Measurements from ENCODE around the gene MROH9.
"Not testable (repeated sequence)": the region's sequence is repeated elsewhere in the genome, so short reads cannot be mapped to it uniquely, and the experiment has no call there.

Gene MROH9, protein sequence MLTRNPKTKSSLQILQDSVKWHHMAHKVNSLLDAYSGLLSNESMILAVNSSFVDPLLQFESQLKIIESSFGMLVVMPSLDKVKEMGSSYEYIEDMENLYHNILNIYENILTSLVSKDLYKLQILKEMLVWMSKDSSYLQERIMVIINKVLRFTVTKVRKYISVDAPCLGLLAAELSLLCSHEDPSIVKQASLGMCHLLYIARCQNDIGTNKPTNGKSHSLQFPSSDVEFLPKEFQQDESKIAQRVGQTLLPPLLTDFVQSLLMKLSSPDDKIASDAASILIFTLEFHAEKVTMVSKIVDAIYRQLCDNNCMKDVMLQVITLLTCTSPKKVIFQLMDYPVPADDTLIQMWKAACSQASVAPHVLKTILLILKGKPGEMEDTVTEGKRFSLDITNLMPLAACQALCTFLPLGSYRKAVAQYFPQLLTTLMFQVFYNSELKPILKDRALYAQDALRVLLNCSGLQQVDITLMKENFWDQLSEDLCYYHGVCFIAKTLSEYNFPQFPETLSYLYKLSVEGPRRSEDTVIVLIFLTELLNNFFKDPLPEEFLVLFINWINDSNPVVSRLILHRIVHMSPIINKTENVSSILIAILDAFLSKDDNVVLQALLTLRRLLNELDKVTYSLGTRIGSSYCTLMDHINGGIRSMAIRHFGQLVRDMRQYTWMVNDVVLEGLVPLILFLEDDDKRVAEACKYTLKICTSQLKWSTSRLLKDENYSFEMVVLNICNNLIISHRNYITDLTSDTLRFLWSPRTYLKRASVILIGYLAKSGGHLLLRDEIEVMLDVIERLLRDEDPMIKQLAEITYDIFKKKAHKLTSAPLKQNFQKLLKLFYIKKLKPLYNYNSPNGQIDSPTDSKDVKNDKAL

DNA sequence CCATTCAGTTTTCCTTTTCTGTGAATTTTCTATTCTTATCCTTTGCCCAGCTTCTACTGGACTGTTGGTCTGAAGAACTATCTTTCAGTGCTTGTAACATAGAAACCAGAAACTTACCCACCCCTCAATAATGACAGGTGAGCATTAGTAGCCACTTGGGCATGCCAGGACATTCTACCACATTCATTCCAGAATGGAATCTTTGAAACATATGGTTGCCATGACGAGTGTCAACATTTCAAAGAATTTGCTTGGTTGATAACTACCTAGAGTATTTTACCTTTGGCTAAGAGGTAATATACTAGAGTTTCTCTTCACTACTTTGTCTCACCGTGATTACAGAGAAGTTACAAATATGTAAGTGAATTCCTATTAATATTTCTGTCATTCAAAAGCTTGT, at the start of gene MROH9:
TSS of gene MROH9 (plus strand) at position 304 of the 400 bp plus-strand sequence. CDS start 10,023 bp downstream, outside the sequence.
- DNase-seq, result no peak

DNA sequence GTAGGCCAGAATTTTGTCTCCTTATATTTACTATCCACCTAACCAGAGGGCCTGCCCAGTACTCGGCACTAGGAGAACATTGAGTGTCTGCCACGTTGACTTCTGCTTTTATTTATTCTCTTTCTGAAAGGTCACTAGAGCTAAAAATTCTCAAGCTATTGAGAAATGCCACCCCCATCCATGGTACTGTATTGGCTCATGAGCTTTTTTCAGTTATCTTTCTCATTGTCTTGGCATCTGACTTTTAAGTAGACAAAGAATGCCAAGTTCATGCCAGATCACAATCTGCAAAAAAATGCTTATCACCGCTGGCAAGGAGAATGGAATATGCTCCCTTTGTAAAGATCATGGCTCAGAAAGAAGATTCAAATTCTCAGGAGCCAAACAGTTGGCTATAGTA, 49.8 kb upstream of the MROH9 start:
- DNase-seq, result no peak

DNA sequence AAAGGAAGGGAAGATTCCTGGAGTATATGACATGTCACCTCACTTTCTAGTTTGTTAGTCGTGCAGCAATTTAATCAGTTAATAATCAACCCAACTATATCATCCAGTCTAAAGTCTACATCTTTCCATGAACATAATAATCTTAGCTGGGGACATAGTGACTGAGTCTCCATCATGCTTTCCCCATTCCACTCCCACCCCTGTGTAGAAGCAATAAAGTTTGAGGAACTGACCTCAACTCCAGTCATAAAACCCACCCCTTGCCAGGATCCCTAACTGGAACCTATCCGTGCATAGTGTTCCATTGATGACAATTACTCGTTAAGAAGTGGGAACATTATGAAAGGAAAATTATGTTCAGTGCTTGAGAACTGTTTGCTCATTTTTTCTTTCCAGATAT, 48.9 kb upstream of the MROH9 start:
- no peak for DNase-seq

DNA sequence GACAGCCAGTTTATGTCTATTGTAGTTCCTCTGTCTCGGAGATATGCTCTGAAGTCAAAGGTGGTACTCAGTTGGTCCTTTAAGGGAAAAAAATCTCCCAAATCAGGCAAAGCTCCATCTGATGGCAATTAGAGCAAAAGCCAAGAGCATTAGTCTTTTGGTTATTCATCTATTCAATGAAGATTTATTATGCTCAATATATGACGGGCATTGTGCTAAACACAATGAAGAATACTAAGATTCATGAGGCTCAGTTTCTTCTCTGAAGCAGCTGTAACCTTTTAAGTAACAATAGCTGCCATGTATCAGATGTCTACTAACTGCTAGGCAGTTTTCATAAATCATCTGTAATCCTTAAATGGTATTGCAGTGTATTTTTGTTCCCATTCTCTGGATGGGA, 47.6 kb upstream of the MROH9 start:
- no peak for DNase-seq

DNA sequence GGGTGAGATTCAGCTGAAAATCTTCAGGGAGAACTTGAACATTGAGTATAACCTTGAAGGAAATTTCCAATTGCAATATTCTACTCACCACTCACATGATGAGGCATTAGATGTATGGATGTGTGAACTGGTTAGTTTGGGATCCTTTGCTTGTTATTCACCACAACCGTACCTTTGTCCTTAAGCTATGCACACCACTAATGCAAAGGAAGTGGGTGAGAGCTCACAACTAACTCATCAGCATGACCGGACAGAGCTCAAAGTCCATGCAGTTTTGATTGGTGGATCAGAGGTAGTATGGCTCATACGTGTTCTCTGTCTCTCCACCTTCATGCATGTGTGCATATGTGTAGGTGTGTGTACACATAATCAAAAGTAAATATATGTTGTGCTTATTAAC, 43.5 kb upstream of the MROH9 start:
- no peak for DNase-seq

DNA sequence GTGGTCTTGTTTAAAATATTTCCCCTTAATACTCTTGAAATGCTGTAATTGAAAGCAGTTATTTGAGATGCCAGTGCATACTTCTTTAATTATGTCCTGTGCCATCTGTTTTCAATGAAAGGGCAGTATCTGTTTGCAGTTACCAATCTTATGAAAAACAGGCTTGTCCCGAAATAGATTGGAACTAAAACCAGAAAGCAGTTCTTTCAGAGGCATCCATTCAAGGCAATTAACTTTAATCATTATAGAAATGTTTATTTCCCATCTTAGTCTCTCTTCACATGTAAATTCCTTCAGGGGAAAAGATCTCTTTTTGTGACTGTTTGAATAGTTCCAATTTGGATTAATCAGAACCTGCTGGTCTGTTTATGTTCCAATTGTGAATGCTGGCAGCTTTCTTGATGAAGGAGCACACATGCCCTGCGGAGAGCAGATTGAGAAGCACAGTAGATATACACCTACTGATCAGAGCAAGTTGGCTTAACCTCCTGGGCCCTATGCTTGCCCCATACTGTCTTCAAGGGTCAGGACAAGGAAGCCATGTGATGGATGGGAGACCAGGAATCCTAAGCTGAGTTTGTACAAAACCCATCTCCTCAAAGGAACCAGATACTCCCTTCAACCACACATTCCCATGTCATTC, 41.6 kb upstream of the MROH9 start:
- no peak for DNase-seq

DNA sequence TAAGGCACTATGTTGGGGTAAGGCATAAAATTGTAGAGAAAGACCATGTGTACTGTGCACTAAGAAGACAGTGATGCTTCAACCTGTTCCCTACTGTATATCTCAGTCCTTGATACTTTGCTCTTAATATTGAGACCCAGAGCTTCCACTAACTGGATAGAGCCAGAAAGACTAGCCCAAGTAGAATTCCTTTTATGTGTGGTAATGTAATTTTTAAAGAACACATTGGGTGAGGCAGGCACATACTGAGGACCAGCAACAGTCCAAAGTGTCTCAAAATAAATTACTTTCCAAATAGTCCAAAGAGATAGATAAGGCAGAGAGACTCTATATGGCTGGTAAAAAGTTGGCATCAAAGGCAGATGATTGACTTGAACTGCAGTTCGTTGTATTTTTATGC, 31.4 kb upstream of the MROH9 start:
- no peak for DNase-seq

DNA sequence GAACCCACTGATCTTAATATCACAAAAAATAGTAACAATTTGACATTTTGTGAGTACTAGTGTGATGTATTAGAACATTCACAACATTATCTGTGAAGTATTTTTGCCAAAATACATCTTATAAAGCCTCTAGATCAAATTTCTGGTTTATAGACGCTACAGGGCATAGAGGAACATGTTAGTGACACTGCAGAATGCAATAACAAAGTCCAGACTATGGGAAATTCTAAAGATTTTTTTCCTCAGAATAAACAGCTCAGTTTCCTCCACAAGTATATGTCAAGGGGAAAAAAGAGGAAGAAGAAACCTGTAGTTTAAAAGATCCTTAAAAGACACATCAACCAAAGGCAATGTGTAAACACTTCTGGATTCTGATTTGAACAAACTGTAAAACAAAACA, 26.4 kb upstream of the MROH9 start:
- no peak for DNase-seq

DNA sequence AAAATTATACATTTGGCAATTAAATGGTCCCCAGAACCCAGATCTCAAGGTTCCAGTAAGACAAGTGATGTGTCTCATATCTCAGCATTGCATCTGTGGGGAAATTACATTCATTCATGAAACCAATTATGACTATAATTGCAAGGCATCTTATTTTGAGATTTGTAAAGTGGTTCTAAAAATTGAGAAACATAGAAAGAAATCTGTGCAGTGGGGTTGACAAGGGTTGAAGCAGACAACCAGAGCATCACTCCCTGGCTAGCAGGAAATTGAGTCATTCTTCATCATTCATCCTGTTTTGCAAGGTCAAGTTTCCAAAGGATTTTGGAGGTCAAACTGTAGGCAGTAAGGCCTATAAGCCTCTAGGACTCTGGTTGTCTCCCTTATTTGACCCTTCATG, 25.1 kb upstream of the MROH9 start:
- no peak for DNase-seq

DNA sequence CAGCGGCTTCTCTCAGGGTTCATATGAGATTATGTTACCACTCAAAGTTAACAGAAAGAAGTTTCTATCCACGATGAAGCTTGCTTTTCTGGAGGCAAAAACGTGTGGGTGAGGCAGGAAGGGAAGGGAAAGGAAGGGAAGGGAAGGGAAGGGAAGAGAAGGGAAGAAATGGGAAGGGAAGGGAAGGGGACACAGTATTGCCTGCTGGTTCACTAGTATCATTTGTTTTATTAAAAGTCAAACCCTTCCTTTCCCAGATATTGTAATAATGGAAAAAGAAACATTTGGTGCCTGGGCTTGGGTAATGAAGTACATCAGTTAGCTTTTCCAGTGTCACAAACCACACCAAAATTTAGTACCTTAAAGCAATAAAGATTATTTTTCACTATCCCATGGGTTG, 18.0 kb upstream of the MROH9 start:
- no peak for DNase-seq

DNA sequence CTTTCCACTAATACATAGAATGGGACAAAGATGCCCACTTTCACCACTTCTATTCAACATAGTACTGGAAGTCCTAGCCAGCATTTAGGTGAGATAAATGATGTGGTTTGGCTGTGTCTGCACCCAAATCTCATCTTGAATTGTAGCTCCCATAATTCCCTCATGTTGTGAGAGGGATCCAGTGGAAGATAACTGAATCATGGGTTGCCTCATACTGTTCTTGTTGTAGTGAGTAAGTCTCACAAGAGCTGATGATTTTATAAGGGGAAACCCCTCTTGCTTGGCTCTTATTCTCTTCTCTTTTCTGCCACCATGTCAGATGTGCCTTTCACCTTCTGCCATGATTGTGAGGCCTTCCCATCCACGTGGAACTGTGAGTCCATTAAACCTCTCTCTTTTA, 10.7 kb upstream of the MROH9 start:
- not testable (repeated sequence) for DNase-seq

DNA sequence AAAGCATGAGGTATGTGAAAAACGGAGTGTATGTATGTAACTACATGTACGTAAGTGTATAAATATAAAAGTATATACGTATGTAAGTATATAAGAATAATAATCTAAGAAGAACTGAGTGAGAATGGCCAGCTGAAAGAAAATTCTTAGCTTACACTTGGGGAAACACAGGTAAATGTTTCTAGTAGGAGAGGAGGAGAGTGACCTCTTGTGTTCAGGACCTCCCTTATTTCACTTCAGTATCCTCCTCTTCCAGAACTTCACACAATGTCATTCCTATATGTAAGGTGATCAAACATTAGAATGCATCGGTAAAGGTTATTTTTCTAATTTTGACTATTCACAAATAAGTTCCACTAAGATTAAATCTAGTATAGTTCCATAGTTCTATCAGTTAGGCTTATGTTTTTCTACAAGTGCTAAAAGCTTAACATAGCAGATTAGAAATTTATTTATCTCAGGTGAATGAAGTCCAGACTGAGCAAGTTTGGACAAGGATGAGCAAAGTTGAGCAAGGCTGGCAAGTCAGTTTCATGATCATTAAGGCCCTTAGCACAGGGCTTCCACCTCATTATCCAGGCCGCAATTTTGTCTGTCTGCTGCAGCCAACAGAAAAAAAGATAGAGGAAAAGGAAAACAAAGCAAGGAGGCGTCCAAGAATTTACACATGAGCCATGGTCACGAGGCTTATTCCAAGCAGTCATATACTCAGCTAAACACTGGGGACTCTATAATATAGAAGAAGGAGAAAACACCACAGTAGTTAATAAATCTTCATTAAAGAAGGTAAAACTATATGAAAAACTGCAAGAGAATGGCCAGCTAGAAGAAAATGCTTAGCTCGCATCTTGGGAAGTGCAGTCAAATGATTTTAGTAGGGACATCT, 7.1 kb upstream of the MROH9 start:
- DNase-seq, result no peak

DNA sequence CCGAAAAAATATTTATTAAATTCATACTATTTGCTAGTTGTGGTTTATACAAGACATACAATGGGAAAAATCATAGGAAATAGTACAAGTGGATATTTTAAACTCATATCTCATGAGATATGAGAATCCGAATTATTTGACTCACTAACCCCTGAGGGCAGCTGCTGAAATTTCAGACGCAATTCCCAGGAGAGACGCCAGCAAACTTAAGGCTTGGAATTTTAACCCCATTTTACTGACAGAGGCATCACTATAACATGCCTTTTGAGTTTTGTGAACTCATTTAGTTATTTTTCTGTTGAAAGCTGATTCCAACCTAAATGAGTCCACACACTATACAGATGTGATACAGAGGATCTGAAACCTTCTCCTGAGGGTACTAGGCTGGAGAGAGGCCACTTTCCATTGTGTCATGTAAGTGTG, 5.9 kb upstream of the MROH9 start:
- no peak for DNase-seq

DNA sequence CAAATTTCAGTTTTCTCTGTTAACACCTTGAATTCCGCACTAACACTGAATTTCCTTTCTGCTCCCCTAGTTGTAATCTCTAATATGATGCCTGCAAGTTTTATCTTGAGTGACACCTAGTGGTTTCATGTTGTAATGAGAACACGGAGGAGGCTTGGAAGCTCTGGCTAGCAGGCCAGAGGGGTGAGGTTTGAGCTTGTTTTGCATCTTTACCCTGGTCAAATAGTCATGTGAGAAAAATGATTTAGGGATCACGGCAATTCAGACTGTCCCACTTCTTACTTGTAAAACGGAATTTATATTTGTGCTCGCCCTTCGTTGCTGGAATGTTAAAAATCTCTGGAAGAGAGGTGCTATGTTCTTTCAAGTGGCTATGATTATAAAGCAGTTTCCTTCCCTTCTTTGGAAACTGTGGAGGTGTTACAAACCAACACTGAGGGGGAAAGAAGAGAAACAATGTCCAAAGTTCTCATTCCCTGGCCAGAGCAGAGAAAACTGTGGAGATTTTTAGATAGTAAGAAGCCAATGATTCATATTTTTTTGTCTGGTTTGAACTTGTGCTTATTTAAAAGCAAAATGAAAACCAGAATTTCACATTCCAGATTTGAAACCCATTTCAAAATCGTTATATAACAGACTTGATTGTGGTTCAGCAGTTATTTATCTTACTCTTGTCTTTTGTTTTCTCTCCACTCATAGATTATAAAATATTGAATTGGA, 5.3 kb upstream of the MROH9 start:
- DNase-seq, result no peak

DNA sequence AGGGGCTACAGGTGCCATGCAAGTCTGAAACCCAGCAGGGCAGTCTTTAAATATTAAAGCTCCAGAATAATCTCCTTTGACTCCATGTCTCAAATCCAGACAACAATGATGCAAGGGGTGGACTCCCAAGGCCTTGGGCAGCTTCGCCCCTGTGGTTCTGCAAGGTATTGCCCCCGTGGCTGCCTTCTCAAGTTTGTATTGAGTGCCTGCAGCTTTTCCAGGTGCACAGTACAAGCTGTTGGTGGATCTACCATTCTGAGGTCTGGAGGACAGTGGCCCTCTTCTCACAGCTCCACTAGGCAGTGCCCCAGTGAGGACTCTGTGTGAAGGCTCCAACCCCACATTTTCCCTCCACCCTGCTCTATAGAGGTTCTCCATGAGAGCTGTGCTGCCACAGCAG, 3.7 kb upstream of the MROH9 start:
- no peak for DNase-seq

DNA sequence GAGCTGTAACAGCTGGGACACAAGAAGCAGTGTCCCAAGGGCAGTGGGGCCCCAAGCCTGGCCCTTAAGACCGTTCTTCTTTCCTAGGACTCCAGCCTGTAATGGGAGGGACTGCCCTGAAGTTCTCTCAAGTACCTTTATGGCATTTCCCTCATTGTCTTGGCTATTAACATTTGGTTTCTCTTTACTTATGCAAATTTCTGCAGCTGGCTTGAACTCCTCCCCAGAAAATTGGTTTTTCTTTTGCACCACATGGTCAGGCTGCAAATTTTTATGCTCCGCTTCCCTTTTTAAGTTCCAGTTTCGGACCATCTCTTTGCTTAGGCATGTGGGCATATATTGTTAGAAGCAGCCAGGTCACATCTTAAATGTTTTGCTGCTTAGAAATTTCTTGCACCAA, 3.1 kb upstream of the MROH9 start:
- no peak for DNase-seq

DNA sequence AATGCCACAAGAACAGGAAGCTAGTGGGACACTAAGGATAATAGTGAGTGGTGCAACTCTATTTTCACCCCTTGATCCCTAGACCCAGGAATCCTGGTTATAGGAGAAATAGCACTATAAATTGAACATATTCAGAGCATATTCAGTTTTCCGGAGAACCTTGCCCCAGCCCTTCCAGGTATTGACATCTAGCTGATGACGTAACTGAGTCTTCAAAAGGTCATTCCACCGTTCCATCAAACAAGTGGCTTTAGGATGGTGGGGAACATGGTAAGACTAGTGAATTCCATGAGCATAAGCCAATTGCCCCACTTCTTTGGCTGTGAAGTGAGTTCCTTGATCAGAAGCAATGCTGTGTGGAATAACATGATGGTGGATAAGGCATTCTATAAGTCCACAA, 2.9 kb downstream of the MROH9 start:
- DNase-seq, result no peak

DNA sequence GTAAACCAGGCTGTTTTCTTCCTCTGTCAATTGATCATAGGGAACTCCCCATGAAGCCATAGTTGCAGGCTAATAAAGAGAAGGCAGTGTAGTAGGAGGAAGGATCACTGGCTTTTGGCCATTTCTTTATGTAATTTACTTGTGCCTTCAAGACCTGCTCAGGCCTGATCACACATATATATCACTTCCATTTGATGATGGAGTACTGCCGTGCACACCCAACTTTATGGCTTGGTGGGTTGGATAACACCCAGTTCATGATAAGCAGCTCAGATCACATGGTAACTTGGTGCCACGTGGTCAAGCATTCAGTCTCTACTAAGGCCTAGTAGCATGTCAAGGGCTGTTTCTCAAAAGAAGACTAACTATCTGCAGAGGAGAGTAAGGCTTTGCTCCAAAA, 4.1 kb downstream of the MROH9 start:
- no peak for DNase-seq

DNA sequence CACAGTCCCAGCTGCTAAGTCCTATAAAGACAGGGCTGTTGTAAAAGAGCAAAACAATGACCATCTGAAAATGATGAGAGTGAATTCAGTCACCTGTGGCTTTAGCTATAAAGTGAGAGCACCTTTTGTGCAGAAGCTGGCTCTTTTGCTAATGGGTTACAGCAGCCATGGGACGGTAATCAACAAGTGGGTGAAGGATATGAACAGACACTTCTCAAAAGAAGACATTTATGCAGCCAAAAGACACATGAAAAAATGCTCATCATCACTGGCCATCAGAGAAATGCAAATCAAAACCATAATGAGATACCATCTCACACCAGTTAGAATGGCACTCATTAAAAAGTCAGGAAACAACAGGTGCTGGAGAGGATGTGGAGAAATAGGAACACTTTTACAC, 16.4 kb downstream of the MROH9 start:
- DNase-seq, result not testable (repeated sequence)

DNA sequence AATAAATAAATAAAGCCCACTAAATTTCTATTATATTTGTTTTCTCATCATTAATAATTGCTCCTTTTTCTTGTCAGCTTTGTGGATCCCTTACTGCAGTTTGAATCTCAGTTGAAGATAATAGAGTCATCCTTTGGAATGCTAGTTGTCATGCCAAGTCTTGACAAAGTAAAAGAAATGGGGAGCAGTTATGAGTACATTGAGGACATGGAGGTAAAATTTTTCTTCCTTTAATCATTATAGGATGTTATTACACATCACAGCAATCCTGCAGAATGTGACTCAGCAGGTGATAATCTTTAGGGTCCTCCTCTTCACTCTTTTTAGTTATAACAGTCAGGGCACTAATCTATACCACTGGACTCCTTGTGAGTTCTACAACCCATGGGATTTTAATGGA, 24.1 kb downstream of the MROH9 start:
- DNase-seq, result no peak

DNA sequence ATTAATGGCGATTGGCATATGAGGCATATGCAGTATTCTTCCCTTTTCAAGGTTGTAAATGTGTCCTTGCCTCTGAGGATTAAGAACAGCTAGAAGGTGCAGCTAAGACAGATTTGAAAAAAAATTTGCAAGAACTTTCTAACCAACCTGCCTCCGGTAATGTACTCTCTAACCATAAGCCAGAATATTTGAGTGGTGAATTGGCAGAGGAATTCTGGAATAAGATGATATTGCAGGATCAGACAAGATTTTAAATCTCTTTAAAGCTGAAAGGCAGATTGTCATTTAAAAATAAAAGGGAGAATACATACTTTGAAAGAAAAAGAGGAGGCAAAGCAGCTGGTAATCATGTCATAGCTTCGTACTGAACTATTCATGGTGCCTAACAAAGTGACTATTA, 29.2 kb downstream of the MROH9 start:
- no peak for DNase-seq
